ENCODE data around the gene SEMA5A. TPM values are rescaled to one million over a fixed set of nuclear protein-coding genes. Genes with fewer than 3 reads are reported as not detected.

Gene SEMA5A
- total RNA-seq, 4 donors from 2014 or later = 2.4 to 129 (median 10.0) TPM

GRCh38 chr5:9174446-9174845 lies 371.4 kb downstream of the SEMA5A start:
- no peaks in the 10 kb centered on the region for H3K4me1 ChIP-seq
- intact Hi-C loops (cut with DNase I; ENCODE audit: low total_unique reads) = no loop called here
- no peak overlapping the region for H3K27ac ChIP-seq
- H3K36me3 ChIP-seq = no peaks in the 10 kb centered on the region
- DNase-seq = no peak
- no peak overlapping the region for H3K4me3 ChIP-seq
- H3K9me3 ChIP-seq = no peaks in the 10 kb centered on the region
- H3K27me3 ChIP-seq = no peaks in the 10 kb centered on the region
- no peak for TF ChIP-seq CTCF (IDR thresholded peaks at IDR 0.05)
- no peak for TF ChIP-seq POLR2A (IDR thresholded peaks at IDR 0.05)

- intact Hi-C loops (cut with DNase I; ENCODE audit: low total_unique reads) = no loop called here
- no peak for DNase-seq
- no peak overlapping the region for H3K4me3 ChIP-seq
- H3K9me3 ChIP-seq = no peaks in the 10 kb centered on the region
- H3K27me3 ChIP-seq = no peaks in the 10 kb centered on the region
- no peaks in the 10 kb centered on the region for H3K4me1 ChIP-seq
- no peaks in the 10 kb centered on the region for H3K36me3 ChIP-seq
- TF ChIP-seq POLR2A (IDR thresholded peaks at IDR 0.05) (no peak), CTCF (IDR thresholded peaks at IDR 0.05) (no peak)
- H3K27ac ChIP-seq = no peak overlapping the region
Measured at GRCh38 chr5:9173281-9174048, 372.4 kb downstream of the SEMA5A start.

- intact Hi-C loops (cut with DNase I; ENCODE audit: low total_unique reads) = no loop called here
- Histone ChIP-seq H3K27me3 (no peaks in the 10 kb centered on the region), H3K4me3 (no peak overlapping the region), H3K9me3 (no peaks in the 10 kb centered on the region), H3K4me1 (no peaks in the 10 kb centered on the region), H3K27ac (no peak overlapping the region), H3K36me3 (no peaks in the 10 kb centered on the region)
- TF ChIP-seq CTCF (IDR thresholded peaks at IDR 0.05) = no peak
- TF ChIP-seq POLR2A (IDR thresholded peaks at IDR 0.05) = no peak
- no peak for DNase-seq
Measured at GRCh38 chr5:9170026-9170425, 375.8 kb downstream of the SEMA5A start.

- TF ChIP-seq CTCF (IDR thresholded peaks at IDR 0.05) = no peak
- TF ChIP-seq POLR2A (IDR thresholded peaks at IDR 0.05) = no peak
- Histone ChIP-seq H3K27me3 (no peaks in the 10 kb centered on the region), H3K4me1 (no peaks in the 10 kb centered on the region), H3K9me3 (no peaks in the 10 kb centered on the region), H3K4me3 (no peak overlapping the region), H3K36me3 (no peaks in the 10 kb centered on the region), H3K27ac (no peak overlapping the region)
- DNase-seq = no peak
- intact Hi-C loops (cut with DNase I; ENCODE audit: low total_unique reads) = no loop called here
Measured at GRCh38 chr5:9169557-9169902, 376.3 kb downstream of the SEMA5A start.

- Histone ChIP-seq H3K36me3 (no peaks in the 10 kb centered on the region), H3K27ac (no peak overlapping the region), H3K9me3 (no peaks in the 10 kb centered on the region), H3K4me1 (no peaks in the 10 kb centered on the region), H3K27me3 (no peaks in the 10 kb centered on the region), H3K4me3 (no peak overlapping the region)
- TF ChIP-seq CTCF (IDR thresholded peaks at IDR 0.05) (no peak), POLR2A (IDR thresholded peaks at IDR 0.05) (no peak)
- intact Hi-C loops (cut with DNase I; ENCODE audit: low total_unique reads) = no loop called here
- DNase-seq = no peak
Measured at GRCh38 chr5:9168791-9169556, 376.9 kb downstream of the SEMA5A start.

Data from uterus (tissue), 4 donors.